Glomerular visceral epithelial cell (primary cell): ENCODE measurements around the gene CMC2.

Experiments
- DNase-seq: peaks from one replicate; pipeline ENCODE4 v3.0.0-alpha.2; 2016; ENCODE audit errors: extremely low spot score

Gene CMC2

GRCh38 chr16:81006813-81007695 lies at the start of gene CMC2, which contains the start of gene CENPN:
CMC2 (minus strand) TSS chr16:81006885; CDS start chr16:80997394, 9,491 bp downstream.
CENPN (plus strand) TSS chr16:81007214; CDS start chr16:81011940, 4,726 bp downstream.
- peak; percentile 97 for DNase-seq

GRCh38 chr16:81053761-81054160 lies 47.1 kb upstream of the CMC2 start:
- no peak for DNase-seq

GRCh38 chr16:81042821-81043220 lies 36.1 kb upstream of the CMC2 start:
- no peak for DNase-seq

GRCh38 chr16:81041696-81042095 lies 35.0 kb upstream of the CMC2 start:
- DNase-seq: no peak

GRCh38 chr16:81040842-81041241 lies 34.2 kb upstream of the CMC2 start:
- no peak for DNase-seq

- DNase-seq: no peak
These were observed 33.4 kb upstream of the CMC2 start for GRCh38 chr16:81040131-81040530.

- DNase-seq: no peak
These were observed 30.2 kb upstream of the CMC2 start for GRCh38 chr16:81036751-81037350.

- DNase-seq: peak; percentile 37
These were observed 29.5 kb upstream of the CMC2 start for GRCh38 chr16:81035975-81036750.

- peak; percentile 88 for DNase-seq
These were observed 28.8 kb upstream of the CMC2 start, which contains the start of gene ATMIN for GRCh38 chr16:81035398-81035974. ATMIN (plus strand) TSS chr16:81035842; CDS start chr16:81035871, 29 bp downstream.

- DNase-seq: no peak
These were observed 23.4 kb upstream of the CMC2 start for GRCh38 chr16:81029930-81030604.

GRCh38 chr16:81026429-81026828 lies 19.7 kb upstream of the CMC2 start:
- DNase-seq: no peak

- no peak for DNase-seq
These were observed 11.8 kb upstream of the CMC2 start for GRCh38 chr16:81018496-81018895.

- DNase-seq: no peak
These were observed 8.0 kb upstream of the CMC2 start for GRCh38 chr16:81014672-81015071.

- DNase-seq: no peak
These were observed 6.3 kb upstream of the CMC2 start for GRCh38 chr16:81012974-81013373.

- DNase-seq: no peak
These were observed 1.8 kb upstream of the CMC2 start for GRCh38 chr16:81008505-81008789.

GRCh38 chr16:81006211-81006812 lies 373 bp downstream of the CMC2 start:
- DNase-seq: peak; percentile 50

GRCh38 chr16:81005610-81006161 lies 999 bp downstream of the CMC2 start:
- no peak for DNase-seq

- DNase-seq: peak; percentile 53
These were observed 1.9 kb downstream of the CMC2 start for GRCh38 chr16:81004646-81005353.

GRCh38 chr16:81003610-81004460 lies 2.9 kb downstream of the CMC2 start:
- no peak for DNase-seq
